Measurements from ENCODE around the gene TLX2. TPM values are rescaled to one million over a fixed set of nuclear protein-coding genes. Genes with fewer than 3 reads are reported as not detected.

Gene TLX2
- total RNA-seq, 1 donor from 2014 or later, result not detected

DNA sequence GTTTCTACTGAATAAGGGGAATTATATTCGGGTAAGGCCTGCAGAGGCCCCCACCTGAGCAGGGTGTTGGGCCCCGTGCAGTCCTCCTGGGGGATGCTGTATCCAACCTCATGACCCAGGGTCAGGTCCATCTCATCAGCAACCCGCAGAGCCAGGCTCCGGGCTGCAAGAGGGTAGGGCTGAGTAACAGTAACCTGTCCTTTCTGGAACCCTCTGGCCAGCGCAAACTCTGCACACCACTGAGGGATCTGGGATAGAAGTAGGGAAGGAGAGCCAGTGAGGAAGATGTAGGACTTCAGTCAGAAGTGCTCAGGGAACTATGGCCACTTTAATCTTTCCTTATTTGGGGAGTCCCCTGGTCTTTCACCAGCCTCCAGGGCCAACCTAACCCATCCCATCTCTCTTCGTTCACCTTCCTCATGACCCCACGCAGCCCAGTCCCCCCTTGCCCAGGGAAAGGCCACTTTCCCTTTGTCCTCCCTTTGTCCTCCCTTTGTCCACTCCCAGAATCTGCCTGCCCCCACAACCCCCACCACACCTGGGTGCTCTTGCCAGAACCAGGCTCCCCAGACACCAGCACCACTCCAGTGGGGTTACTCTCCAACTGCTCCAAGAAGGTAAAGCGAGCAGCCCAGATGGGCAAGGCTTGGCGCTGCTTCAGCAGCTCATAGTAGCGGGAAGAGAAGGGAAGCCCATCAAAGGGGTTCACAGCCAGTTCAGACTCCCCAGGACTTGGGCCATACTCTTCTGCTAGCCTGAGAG lies 10.9 kb downstream of the TLX2 start:
- TF ChIP-seq, protein P1, sequence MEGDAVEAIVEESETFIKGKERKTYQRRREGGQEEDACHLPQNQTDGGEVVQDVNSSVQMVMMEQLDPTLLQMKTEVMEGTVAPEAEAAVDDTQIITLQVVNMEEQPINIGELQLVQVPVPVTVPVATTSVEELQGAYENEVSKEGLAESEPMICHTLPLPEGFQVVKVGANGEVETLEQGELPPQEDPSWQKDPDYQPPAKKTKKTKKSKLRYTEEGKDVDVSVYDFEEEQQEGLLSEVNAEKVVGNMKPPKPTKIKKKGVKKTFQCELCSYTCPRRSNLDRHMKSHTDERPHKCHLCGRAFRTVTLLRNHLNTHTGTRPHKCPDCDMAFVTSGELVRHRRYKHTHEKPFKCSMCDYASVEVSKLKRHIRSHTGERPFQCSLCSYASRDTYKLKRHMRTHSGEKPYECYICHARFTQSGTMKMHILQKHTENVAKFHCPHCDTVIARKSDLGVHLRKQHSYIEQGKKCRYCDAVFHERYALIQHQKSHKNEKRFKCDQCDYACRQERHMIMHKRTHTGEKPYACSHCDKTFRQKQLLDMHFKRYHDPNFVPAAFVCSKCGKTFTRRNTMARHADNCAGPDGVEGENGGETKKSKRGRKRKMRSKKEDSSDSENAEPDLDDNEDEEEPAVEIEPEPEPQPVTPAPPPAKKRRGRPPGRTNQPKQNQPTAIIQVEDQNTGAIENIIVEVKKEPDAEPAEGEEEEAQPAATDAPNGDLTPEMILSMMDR (IDR thresholded peaks at IDR 0.05; ENCODE audit: insufficient read depth, low read length, severe bottlenecking), result no peak
- no peak for DNase-seq (ENCODE audit: low read depth)
- Histone ChIP-seq H3K27me3 (ENCODE audit: control insufficient read depth, insufficient read depth, low read length) (no peaks in the 10 kb centered on the region), H3K4me3 (ENCODE audit: low read depth, low read length) (peak overlapping the region; percentile 28), H3K36me3 (ENCODE audit: control insufficient read depth, insufficient read depth, low read length) (peaks cover 9% of the 10 kb centered on the region)
- FAIRE-seq, result no peak

DNA sequence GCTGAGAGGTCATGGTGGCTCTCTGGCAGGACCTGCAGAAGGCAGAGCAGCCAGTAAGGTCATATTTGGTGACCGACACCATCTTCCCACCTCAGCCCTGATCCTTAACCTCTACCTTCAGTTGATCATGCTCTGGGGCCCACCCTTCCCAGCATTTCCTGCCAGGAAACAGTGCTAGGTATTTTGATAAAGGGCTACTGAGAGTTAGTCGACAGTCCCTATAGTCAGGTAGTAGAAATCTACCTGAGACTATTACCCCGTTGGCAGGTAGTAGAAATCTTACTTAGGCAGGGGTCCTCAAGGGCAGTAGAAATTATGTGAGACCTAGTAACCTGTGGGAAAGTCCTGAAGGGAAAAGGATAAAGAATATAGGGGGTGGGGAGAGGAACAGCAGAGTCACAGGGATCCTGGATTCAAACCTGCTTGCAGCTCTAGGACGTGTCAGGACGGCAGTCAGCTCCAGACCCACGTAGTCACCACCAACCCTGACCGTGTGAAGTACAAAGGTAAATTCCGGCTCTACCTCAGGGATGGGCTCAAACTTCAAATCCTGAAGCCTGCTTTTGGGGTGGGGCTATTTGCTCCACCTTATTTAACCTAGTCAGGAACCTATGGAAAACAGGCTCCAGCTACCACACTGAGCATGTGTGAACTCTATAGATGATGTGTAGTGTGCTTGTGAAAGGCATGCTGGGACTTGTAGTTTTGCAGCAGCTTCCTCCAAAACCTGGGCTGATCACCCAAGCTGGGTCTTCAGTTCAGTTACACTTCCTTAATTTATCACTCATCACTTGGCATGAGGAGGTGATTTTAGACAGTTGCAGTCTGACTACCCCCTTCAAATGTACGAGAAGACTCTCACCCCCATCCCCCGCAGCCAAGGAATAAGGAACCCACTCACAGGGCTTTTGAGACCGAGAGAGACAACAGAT lies 11.7 kb downstream of the TLX2 start, which contains the start of gene DQX1:
TSS of gene DQX1 (minus strand) at position 515 of the 932 bp plus-strand sequence. CDS start at position 13, 502 bp downstream.
- FAIRE-seq, result no peak
- TF ChIP-seq, protein P1 (IDR thresholded peaks at IDR 0.05; ENCODE audit: insufficient read depth, low read length, severe bottlenecking), result no peak
- no peaks in the 10 kb centered on the region for H3K27me3 ChIP-seq (ENCODE audit: control insufficient read depth, insufficient read depth, low read length)
- DNase-seq (ENCODE audit: low read depth), result peak; percentile 100
- H3K4me3 ChIP-seq (ENCODE audit: low read depth, low read length), result peak within 1 kb of the TSS; percentile 28
- H3K36me3 ChIP-seq (ENCODE audit: control insufficient read depth, insufficient read depth, low read length), result peaks cover 9% of the 10 kb centered on the region

DNA sequence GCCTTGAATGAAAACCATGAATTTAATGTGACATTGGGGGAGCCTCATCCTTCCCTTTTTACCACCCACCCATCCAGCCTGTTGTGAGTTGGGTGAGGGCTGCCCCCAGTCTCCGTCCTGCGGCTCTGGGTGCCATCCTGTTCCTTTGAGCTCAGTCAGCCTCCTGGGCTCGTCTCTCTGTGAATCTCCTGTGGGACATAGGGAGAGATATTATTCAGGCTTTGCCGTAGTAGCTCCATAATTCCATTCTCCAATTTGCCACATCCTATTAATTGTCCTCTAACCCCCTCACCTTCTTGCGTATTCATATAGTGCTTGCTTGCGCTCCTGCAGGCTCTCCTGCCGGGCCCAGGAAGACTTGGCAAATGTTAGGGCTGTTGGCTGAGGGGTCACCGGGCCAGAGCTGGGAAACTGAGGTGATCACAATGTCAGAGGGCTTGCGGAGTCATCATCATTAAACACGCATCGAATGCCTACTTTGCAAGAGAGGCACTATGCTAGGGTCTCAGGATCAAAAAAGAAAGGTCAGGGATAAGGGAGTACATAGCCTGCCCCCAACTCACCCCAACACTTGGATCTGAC lies 12.5 kb downstream of the TLX2 start:
- peaks cover 9% of the 10 kb centered on the region for H3K36me3 ChIP-seq (ENCODE audit: control insufficient read depth, insufficient read depth, low read length)
- no peak overlapping the region for H3K4me3 ChIP-seq (ENCODE audit: low read depth, low read length)
- DNase-seq (ENCODE audit: low read depth) (no peak), FAIRE-seq (no peak)
- TF ChIP-seq, protein P1 (IDR thresholded peaks at IDR 0.05; ENCODE audit: insufficient read depth, low read length, severe bottlenecking), result no peak
- no peaks in the 10 kb centered on the region for H3K27me3 ChIP-seq (ENCODE audit: control insufficient read depth, insufficient read depth, low read length)

DNA sequence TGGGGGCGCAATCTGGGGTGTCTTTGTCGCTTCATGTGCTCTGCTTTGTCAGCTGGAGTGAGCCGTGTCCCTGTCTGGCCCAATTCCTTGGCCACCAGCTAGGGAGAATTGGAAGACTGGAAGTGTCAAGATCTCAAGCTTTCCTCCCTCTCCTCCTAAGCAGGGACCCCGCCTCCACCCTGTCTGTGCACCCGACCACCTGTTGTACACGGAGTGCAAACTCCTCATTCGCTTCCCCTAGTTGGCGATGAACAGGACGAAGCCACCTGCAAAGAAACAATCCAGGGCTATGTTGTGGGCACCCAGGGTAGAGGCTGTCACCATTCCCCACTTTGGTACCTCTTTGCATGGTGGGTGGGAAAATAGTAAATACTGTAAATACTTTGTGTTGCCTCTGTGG lies 13.5 kb downstream of the TLX2 start:
- Histone ChIP-seq H3K4me3 (ENCODE audit: low read depth, low read length) (no peak overlapping the region), H3K36me3 (ENCODE audit: control insufficient read depth, insufficient read depth, low read length) (peaks cover 13% of the 10 kb centered on the region), H3K27me3 (ENCODE audit: control insufficient read depth, insufficient read depth, low read length) (no peaks in the 10 kb centered on the region)
- DNase-seq (ENCODE audit: low read depth) (no peak), FAIRE-seq (no peak)
- TF ChIP-seq, protein P1 (IDR thresholded peaks at IDR 0.05; ENCODE audit: insufficient read depth, low read length, severe bottlenecking), result no peak

DNA sequence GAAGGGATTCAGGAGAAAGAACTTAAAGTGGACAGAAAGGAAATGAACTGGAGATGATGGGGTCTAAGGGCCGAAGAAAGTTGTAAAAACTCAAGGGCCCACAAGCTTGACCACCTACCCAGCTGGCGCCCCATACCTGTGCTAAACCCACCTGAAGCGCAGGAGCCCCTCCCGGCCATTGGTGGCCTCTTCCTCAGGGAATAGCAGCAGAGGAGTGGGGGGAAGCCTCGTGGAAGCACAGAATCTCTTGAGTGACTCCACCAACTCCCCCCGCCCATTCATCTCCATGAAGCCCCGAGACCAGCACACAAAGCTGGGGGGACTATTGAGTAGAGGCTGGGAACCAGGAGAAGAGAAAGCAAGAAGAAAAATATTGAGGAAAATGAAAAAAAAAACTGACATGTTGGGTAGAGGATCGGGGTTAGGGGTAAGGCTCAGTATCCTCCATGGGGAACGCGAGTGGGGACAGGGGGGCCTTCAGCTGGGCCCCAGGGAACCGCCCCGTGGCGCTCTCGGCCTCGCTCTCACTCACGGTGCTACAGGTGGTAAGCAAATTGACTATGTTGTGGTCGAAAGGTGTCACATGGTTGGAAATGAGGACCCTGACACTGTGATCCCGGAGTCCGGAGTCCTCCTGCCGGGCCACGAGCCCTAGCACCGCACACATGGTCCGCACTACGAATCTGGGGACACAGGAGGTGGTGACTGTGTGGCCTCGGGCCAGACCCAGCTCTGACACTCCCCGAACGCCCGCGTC lies 14.5 kb downstream of the TLX2 start:
- H3K27me3 ChIP-seq (ENCODE audit: control insufficient read depth, insufficient read depth, low read length), result no peaks in the 10 kb centered on the region
- no peak for FAIRE-seq
- TF ChIP-seq, protein P1 (IDR thresholded peaks at IDR 0.05; ENCODE audit: insufficient read depth, low read length, severe bottlenecking), result no peak
- DNase-seq (ENCODE audit: low read depth), result no peak
- peaks cover 16% of the 10 kb centered on the region for H3K36me3 ChIP-seq (ENCODE audit: control insufficient read depth, insufficient read depth, low read length)
- peak overlapping the region; percentile 92 for H3K4me3 ChIP-seq (ENCODE audit: low read depth, low read length)
